Measurements from ENCODE around the gene RHOT2. TPM values are rescaled to one million over a fixed set of nuclear protein-coding genes. Genes with fewer than 3 reads are reported as not detected.

Gene RHOT2
- total RNA-seq, 1 experiment from 2014 or later, result 98.5 TPM

DNA sequence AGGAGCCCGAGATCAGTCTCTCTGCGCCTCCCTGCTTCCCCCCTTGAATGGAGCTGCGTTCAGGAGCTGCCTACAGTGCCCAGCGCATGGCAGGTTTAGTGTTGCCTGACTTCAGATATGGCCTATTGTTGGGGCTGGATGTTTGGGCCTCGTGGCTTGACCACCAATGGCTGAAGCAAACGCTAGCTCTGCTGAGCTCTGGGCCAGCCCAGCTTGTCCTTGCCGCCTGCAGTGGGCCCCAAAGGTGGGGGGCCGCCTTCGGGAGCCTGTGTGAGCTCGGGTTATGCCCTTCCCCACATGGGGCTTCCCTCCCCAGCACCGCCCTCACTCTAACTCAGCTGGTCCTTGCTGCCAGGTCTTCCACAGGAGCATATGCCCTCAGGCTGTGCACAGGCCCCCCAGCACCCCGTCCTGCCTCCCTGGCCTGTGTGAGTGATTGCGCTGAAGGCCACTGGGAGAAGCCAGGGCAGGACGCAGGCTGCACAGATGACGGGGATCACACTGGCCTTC, 29.8 kb upstream of the RHOT2 start:
- no peak overlapping the region for H3K9ac ChIP-seq (ENCODE audit: low read length)
- H3K4me2 ChIP-seq (ENCODE audit: low read length), result 0 out of 2 replicates have a peak overlapping the region, but pooled peaks have one; percentile 56
- H3K9me2 ChIP-seq (ENCODE audit: insufficient read depth), result no peaks in the 10 kb centered on the region
- ChIA-PET CTCF (no interaction called here), RAD21 (ENCODE audit: low non-redundant PET in 1 of 2, low total read pairs in 2 of 2, uncharacterized antibody in 2 of 2, unreplicated experiment in 2 of 2) (no interaction called here), POLR2A (no interaction called here)
- no peaks in the 10 kb centered on the region for H3K9me3 ChIP-seq (ENCODE audit: control insufficient read depth in 1 of 2, insufficient read depth in 1 of 2, low read depth in 1 of 2, low read length in 2 of 2)
- DNase-seq (ENCODE audit: low read depth, low spot score) (no peak), ATAC-seq (no peak)
- H3K36me3 ChIP-seq (ENCODE audit: control insufficient read depth in 1 of 2, insufficient read depth in 2 of 2, low read length in 2 of 2), result no peaks in the 10 kb centered on the region
- no peak overlapping the region for H2AFZ ChIP-seq (ENCODE audit: low read depth, low read length, poor library complexity, severe bottlenecking)
- TF ChIP-seq EZH2 (IDR thresholded peaks at IDR 0.05), result no peak
- TF ChIP-seq, protein P1, sequence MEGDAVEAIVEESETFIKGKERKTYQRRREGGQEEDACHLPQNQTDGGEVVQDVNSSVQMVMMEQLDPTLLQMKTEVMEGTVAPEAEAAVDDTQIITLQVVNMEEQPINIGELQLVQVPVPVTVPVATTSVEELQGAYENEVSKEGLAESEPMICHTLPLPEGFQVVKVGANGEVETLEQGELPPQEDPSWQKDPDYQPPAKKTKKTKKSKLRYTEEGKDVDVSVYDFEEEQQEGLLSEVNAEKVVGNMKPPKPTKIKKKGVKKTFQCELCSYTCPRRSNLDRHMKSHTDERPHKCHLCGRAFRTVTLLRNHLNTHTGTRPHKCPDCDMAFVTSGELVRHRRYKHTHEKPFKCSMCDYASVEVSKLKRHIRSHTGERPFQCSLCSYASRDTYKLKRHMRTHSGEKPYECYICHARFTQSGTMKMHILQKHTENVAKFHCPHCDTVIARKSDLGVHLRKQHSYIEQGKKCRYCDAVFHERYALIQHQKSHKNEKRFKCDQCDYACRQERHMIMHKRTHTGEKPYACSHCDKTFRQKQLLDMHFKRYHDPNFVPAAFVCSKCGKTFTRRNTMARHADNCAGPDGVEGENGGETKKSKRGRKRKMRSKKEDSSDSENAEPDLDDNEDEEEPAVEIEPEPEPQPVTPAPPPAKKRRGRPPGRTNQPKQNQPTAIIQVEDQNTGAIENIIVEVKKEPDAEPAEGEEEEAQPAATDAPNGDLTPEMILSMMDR (IDR thresholded peaks at IDR 0.05 in 2 of 3, conservative IDR thresholded peaks at IDR 0.05 in 1 of 3; ENCODE audit: borderline replicate concordance in 1 of 3, insufficient read depth in 1 of 3, low read depth in 2 of 3, low read length in 2 of 3), result no peak
- TF ChIP-seq EZH2phosphoT487 (IDR thresholded peaks at IDR 0.05; ENCODE audit: borderline replicate concordance), result no peak
- TF ChIP-seq, protein P2, sequence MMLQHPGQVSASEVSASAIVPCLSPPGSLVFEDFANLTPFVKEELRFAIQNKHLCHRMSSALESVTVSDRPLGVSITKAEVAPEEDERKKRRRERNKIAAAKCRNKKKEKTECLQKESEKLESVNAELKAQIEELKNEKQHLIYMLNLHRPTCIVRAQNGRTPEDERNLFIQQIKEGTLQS (IDR thresholded peaks at IDR 0.05), result no peak
- no peak for TF ChIP-seq RAD21 (IDR thresholded peaks at IDR 0.05; ENCODE audit: low read depth)
- TF ChIP-seq YY1 (IDR thresholded peaks at IDR 0.05; ENCODE audit: extremely low read depth, insufficient replicate concordance, low read depth, low read length), result no peak
- no peak for TF ChIP-seq ZFX (IDR thresholded peaks at IDR 0.05)
- TF ChIP-seq, protein P3, sequence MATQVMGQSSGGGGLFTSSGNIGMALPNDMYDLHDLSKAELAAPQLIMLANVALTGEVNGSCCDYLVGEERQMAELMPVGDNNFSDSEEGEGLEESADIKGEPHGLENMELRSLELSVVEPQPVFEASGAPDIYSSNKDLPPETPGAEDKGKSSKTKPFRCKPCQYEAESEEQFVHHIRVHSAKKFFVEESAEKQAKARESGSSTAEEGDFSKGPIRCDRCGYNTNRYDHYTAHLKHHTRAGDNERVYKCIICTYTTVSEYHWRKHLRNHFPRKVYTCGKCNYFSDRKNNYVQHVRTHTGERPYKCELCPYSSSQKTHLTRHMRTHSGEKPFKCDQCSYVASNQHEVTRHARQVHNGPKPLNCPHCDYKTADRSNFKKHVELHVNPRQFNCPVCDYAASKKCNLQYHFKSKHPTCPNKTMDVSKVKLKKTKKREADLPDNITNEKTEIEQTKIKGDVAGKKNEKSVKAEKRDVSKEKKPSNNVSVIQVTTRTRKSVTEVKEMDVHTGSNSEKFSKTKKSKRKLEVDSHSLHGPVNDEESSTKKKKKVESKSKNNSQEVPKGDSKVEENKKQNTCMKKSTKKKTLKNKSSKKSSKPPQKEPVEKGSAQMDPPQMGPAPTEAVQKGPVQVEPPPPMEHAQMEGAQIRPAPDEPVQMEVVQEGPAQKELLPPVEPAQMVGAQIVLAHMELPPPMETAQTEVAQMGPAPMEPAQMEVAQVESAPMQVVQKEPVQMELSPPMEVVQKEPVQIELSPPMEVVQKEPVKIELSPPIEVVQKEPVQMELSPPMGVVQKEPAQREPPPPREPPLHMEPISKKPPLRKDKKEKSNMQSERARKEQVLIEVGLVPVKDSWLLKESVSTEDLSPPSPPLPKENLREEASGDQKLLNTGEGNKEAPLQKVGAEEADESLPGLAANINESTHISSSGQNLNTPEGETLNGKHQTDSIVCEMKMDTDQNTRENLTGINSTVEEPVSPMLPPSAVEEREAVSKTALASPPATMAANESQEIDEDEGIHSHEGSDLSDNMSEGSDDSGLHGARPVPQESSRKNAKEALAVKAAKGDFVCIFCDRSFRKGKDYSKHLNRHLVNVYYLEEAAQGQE (IDR thresholded peaks at IDR 0.05; ENCODE audit: low read depth), result no peak
- TF ChIP-seq TCF7L2 (IDR thresholded peaks at IDR 0.05; ENCODE audit: borderline replicate concordance, extremely low read depth, insufficient read depth, insufficient read length), result no peak
- TF ChIP-seq POLR2A (IDR thresholded peaks at IDR 0.05; ENCODE audit: borderline replicate concordance, extremely low read depth, insufficient read depth, insufficient read length), result no peak
- no peak for TF ChIP-seq JUND (IDR thresholded peaks at IDR 0.05)
- no peak for TF ChIP-seq POLR2AphosphoS5 (IDR thresholded peaks at IDR 0.05; ENCODE audit: low read depth, low read length)
- TF ChIP-seq CEBPB (IDR thresholded peaks at IDR 0.05; ENCODE audit: low read depth), result no peak
- TF ChIP-seq CBX3 (IDR thresholded peaks at IDR 0.05; ENCODE audit: low read depth), result no peak
- TF ChIP-seq SRF (IDR thresholded peaks at IDR 0.05; ENCODE audit: low read depth), result no peak
- TF ChIP-seq, protein P4, sequence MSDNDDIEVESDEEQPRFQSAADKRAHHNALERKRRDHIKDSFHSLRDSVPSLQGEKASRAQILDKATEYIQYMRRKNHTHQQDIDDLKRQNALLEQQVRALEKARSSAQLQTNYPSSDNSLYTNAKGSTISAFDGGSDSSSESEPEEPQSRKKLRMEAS (IDR thresholded peaks at IDR 0.05), result no peak
- H3K79me2 ChIP-seq (ENCODE audit: insufficient read depth, low read length), result peaks cover 19% of the 10 kb centered on the region; the same call in 1 of the 2 replicates
- H3K4me1 ChIP-seq (ENCODE audit: control insufficient read depth in 1 of 2, insufficient read depth in 2 of 2, low read length in 2 of 2), result peaks cover 0 to 21% of the 10 kb centered on the region in 2 experiments; a peak in 3 of 4 replicates
- intact Hi-C loops (cut with micrococcal nuclease), result no loop called here
- H3K27me3 ChIP-seq (ENCODE audit: insufficient read depth, low read length), result no peaks in the 10 kb centered on the region
- no TSS peak for BruUV-seq (replicated peaks)
- no peak overlapping the region for H3K27ac ChIP-seq (ENCODE audit: low read depth, low read length)
- H3K4me3 ChIP-seq (replicated peaks in 1 of 2; ENCODE audit: low read depth in 1 of 2, low read length in 2 of 2), result no peak overlapping the region
- no peaks in the 10 kb centered on the region for H4K20me1 ChIP-seq (ENCODE audit: insufficient read depth)

Measured in HCT116 (cell line).